Left ventricle myocardium inferior (tissue), 1 donor: ENCODE data around the gene WSB1. TPM values are rescaled to one million over a fixed set of nuclear protein-coding genes. Genes with fewer than 3 reads are reported as not detected.

Experiments used
- DNase-seq: peaks from one replicate; pipeline ENCODE4 v3.0.0-alpha.2; 2020
- H3K27ac ChIP-seq: fragments of 200-600 bp; replicated peaks from 2 replicates; pipeline ENCODE4 v1.8.0; 2021
- H3K27me3 ChIP-seq: fragments of 200-600 bp; 2 replicates; pipeline ENCODE4 v1.8.0; 2021; ENCODE audit warnings: low read depth
- H3K36me3 ChIP-seq: fragments of 200-600 bp; 2 replicates; pipeline ENCODE4 v1.8.0; 2021
- H3K4me1 ChIP-seq: fragments of 200-600 bp; 2 replicates; pipeline ENCODE4 v1.8.0; 2021
- H3K4me3 ChIP-seq: fragments of 200-600 bp; 2 replicates; pipeline ENCODE4 v1.8.0; 2021; ENCODE audit warnings: mild to moderate bottlenecking, moderate library complexity
- H3K9me3 ChIP-seq: fragments of 200-600 bp; replicated peaks from 2 replicates; pipeline ENCODE4 v1.8.0; 2021
- intact Hi-C: fragments of 100-400 bp; cut with micrococcal nuclease; formaldehyde crosslinking; loops from one replicate; pipeline ENCODE4 v1.11.0; 2022
- total RNA-seq: library from RNA; stranded (reverse); fragmentation: NEBNext Ultra II Directional; extraction: Animal tissue kit (Norgen Biotek cat#: 25700); gene quantifications from one replicate; pipeline ENCODE4 v1.2.1, GENCODE V29; 2021
- TF ChIP-seq, protein P1 (sequence below): fragments of 200-600 bp; IDR thresholded peaks from 2 replicates; pipeline ENCODE4 v1.8.0; 2021; ENCODE audit warnings: antibody characterized with exemption, mild to moderate bottlenecking, borderline replicate concordance
- donor health status: DM: no; HTN: yes; CAD: no; lungs with severe emphysema.

The WSB1 gene
- total RNA-seq, 1 donor from 2014 or later: 53.3 TPM

DNA sequence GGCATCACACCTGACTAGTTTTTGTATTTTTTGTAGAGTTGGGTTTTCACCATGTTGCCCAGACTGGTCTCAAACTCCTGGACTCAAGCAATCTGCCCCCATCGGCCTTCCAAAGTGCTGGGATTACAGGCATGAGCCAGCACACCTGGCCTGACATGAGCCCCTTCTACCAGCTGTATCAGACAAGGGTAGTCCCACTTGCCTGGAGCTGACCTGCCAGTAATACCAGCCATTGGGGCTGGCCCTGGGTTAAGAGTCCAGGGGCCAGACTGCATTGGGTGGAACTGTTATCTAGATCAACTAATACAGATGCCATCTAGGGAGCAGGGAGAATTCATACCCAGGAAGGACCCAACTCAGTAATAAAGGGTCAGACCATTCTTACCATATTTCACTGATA, 28.1 kb downstream of the WSB1 start:
- intact Hi-C loops: no loop called here
- TF ChIP-seq, protein P1, sequence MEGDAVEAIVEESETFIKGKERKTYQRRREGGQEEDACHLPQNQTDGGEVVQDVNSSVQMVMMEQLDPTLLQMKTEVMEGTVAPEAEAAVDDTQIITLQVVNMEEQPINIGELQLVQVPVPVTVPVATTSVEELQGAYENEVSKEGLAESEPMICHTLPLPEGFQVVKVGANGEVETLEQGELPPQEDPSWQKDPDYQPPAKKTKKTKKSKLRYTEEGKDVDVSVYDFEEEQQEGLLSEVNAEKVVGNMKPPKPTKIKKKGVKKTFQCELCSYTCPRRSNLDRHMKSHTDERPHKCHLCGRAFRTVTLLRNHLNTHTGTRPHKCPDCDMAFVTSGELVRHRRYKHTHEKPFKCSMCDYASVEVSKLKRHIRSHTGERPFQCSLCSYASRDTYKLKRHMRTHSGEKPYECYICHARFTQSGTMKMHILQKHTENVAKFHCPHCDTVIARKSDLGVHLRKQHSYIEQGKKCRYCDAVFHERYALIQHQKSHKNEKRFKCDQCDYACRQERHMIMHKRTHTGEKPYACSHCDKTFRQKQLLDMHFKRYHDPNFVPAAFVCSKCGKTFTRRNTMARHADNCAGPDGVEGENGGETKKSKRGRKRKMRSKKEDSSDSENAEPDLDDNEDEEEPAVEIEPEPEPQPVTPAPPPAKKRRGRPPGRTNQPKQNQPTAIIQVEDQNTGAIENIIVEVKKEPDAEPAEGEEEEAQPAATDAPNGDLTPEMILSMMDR: no peak
- H3K27ac ChIP-seq: peak overlapping the region; percentile 21
- H3K36me3 ChIP-seq: peaks cover 7% of the 10 kb centered on the region
- no peak overlapping the region for H3K4me3 ChIP-seq
- peaks cover 73% of the 10 kb centered on the region for H3K4me1 ChIP-seq
- H3K9me3 ChIP-seq: no peaks in the 10 kb centered on the region
- no peaks in the 10 kb centered on the region for H3K27me3 ChIP-seq
- DNase-seq: no peak

DNA sequence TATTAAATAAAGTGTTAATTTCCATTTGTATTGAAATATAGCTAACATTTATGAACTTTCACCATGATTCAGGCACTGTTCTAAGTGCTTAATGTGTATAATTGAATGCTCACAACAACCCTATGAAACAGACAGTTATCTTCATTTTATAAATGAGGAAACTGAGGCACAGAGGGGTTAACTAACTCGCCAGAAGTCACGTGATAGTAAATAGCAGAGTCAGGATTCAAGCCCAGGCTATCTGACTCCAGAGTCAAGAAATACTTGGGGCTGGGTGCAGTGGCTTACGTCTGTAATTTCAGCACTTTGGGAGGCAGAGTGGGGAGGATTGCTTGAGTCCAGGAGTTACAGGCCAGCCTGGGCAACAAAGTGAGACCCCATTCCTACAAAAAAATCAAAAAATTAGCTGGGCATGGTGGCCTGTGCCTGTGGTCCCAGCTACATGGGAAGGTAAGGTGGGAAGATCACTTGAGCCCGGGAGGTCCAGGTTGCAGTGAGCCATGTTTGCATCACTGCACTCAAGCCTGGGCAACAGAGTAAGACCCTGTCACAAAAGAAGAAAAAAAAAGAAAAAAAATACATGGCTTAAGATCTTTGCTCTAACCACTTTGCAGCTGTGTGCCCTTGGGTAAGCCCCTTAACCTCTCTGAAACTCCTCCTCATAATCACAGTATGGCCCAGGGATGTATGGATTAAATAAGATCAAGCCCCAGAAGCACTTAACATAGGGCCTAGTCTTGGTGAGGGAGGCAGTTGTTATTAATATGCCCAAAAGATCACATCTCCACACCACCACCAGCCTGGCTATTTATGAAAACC, 29.0 kb downstream of the WSB1 start:
- no peak overlapping the region for H3K4me3 ChIP-seq
- TF ChIP-seq, protein P1: no peak

DNA sequence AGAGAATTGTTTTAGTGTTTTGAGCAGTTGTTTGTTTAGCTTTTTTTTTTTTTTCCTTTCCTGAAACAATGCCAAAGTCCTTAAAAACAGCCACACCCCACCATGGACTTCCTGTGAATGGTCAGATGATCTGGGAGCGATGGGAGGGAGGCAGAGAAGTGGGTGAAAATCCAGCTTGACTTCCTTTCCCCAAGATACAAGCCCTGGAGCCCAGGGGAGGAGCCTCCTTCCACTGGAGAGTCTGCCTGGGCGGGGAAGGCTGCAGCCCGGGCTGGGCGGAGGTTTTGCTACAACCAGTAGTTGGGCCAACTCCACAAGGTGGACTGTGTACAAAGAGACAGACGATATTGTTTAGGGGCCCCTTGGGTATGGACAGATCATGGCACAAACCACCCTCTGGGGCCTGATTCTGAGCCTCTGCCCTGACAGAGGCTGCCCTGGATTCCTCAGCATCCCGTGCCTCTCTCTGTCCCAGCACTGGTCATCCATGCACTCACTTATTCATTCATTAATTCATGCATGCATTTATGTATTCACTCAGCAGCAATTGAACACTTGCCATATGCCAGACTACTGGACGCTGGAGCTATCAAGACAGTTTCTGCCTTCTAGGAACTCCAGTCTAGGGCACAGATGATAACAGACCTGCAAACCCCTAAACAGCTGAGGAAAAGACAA, 29.8 kb downstream of the WSB1 start:
- peaks cover 68% of the 10 kb centered on the region for H3K4me1 ChIP-seq
- intact Hi-C loops: no loop called here
- peak; percentile 80 for DNase-seq

More for the DNA sequence above, 29.0 kb downstream of the WSB1 start:
- Histone ChIP-seq H3K4me1 (peaks cover 73% of the 10 kb centered on the region), H3K9me3 (no peaks in the 10 kb centered on the region), H3K27me3 (no peaks in the 10 kb centered on the region), H3K27ac (peak overlapping the region; percentile 75), H3K36me3 (no peaks in the 10 kb centered on the region)
- DNase-seq: no peak
- intact Hi-C loops: no loop called here

GRCh38 chr17:27324771-27325339, 30.9 kb downstream of the WSB1 start:
- Histone ChIP-seq H3K4me3 (no peak overlapping the region), H3K36me3 (no peaks in the 10 kb centered on the region), H3K27me3 (no peaks in the 10 kb centered on the region), H3K9me3 (no peaks in the 10 kb centered on the region), H3K27ac (peak overlapping the region; percentile 75), H3K4me1 (peaks cover 57% of the 10 kb centered on the region)
- no peak for DNase-seq
- TF ChIP-seq, protein P1: no peak
- intact Hi-C loops: no loop called here

More for the DNA sequence above, 29.8 kb downstream of the WSB1 start:
- TF ChIP-seq, protein P1: no peak
- Histone ChIP-seq H3K4me3 (peak overlapping the region; percentile 18), H3K9me3 (no peaks in the 10 kb centered on the region), H3K27me3 (no peaks in the 10 kb centered on the region), H3K36me3 (no peaks in the 10 kb centered on the region), H3K27ac (peak overlapping the region; percentile 75)

DNA sequence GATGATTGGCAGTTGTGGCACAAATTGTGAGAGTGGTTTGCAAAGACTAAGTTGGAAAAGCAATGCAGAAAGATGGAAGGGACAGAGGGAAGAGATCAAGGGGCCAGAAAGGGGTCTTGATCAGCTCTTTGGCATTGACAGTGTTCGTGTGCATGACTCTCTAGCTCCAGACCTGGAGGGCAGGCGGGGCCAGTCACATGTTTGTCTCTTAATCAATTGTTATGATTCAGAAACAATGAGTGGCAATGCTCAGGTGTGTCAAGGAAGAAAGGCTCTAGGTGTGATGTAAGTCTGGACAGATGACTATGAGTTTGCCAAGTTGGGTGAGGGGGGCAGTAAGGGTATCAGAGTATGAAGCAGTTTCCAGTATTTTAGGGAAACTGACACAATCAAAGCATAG, 32.1 kb downstream of the WSB1 start:
- Histone ChIP-seq H3K36me3 (no peaks in the 10 kb centered on the region), H3K9me3 (no peaks in the 10 kb centered on the region), H3K27ac (no peak overlapping the region), H3K4me3 (no peak overlapping the region), H3K4me1 (peaks cover 45% of the 10 kb centered on the region), H3K27me3 (no peaks in the 10 kb centered on the region)
- intact Hi-C loops: no loop called here
- TF ChIP-seq, protein P1: no peak
- DNase-seq: no peak
